Measurements from ENCODE around the gene MFSD2A.
"Not testable (repeated sequence)": the region's sequence is repeated elsewhere in the genome, so short reads cannot be mapped to it uniquely, and the experiment has no call there.

The MFSD2A gene

GRCh38 chr1:39940980-39941871 lies 13.7 kb upstream of the MFSD2A start:
- in situ Hi-C loops (cut with HindIII; ENCODE audit: low sequenced_read_pairs): no loop called here

DNA sequence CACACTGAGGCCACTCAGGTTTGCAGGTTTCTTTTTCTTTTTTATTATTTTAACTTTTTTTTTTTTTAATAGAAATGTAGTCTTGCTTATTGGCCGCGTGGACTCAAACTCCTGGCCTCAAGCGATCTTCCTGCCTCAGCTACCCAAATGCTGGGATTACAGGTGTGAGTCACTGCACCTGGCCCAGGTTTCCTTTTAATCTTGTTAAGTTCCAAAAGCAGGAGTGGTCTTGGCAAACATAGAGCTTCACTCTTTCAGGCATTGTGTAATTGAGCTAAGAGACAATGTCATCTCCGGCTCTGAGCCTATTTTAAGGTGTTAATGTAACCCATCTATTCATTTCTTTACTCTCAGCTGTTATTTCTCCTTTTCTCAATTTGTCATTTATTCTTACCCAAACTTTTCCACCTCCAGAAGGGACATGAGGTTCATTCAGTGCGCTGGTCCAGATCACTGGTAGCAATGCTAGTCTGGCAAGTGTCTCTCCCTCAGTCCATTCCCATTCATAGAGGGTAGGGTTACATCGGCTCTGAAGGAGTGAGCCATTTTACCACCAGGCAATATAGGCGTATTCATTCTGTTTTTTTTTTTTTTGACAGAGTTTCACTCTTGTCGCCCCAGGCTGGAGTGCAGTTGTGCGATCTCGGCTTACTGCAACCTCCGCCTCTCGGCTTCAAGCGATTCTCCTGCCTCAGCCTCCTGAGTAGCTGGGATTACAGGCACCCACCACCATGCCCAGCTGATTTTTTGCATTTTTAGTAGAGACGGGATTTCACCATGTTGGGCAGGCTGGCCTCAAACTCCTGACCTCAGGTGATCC lies 11.3 kb upstream of the MFSD2A start:
- in situ Hi-C loops (cut with HindIII; ENCODE audit: low sequenced_read_pairs): no loop called here

GRCh38 chr1:39944410-39945112 lies 10.4 kb upstream of the MFSD2A start:
- in situ Hi-C loops (cut with HindIII; ENCODE audit: low sequenced_read_pairs): no loop called here

GRCh38 chr1:39946216-39946615 lies 8.7 kb upstream of the MFSD2A start:
- in situ Hi-C loops (cut with HindIII; ENCODE audit: low sequenced_read_pairs): no loop called here

GRCh38 chr1:39947260-39947659 lies 7.7 kb upstream of the MFSD2A start:
- in situ Hi-C loops (cut with HindIII; ENCODE audit: low sequenced_read_pairs): no loop called here

GRCh38 chr1:39949891-39950290 lies 5.1 kb upstream of the MFSD2A start:
- in situ Hi-C loops (cut with HindIII; ENCODE audit: low sequenced_read_pairs): no loop called here

- in situ Hi-C loops (cut with HindIII; ENCODE audit: low sequenced_read_pairs): no loop called here
These were observed 3.0 kb upstream of the MFSD2A start for GRCh38 chr1:39951926-39952325.

DNA sequence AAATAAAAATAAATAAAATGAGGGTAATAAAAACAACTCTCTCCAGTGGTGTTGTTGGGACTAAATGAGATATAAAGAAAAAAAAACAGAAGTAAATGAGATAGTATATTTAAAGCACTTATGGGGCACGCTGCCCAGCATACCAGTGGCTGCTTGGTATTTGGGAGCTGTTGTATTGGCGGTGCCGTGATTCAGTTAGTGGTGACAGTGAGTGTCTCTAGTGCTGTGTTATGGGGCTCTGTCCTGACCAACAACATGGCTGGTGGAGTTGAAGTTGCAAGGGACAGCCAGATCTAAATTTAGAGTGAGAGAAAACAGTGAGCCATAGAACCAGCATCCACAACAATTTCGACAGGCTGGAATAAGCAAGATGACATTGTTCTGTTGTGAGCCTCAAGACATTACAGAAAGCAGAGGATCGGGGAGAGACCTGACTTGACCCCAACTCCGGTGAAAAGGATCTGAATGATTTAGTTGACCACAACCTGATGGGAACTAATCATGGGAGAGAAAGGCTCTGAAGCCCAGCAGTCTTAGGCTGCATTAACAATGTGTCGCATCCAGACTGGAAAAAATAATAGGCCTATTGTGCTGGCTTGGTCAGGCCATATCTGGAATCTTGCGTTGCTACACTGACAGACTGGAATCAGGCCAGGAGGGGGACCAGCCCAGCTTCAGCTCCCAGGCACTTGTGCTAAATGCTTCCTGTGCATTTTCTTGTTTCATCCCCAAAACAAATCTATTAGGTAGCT lies 2.4 kb upstream of the MFSD2A start:
- in situ Hi-C loops (cut with HindIII; ENCODE audit: low sequenced_read_pairs): no loop called here

- in situ Hi-C loops (cut with HindIII; ENCODE audit: low sequenced_read_pairs): no loop called here
These were observed 548 bp upstream of the MFSD2A start for GRCh38 chr1:39954324-39954869.

GRCh38 chr1:39955547-39956539 lies 898 bp downstream of the MFSD2A start:
- in situ Hi-C loops (cut with HindIII; ENCODE audit: low sequenced_read_pairs): no loop called here

GRCh38 chr1:39957299-39958015 lies 2.5 kb downstream of the MFSD2A start:
- in situ Hi-C loops (cut with HindIII; ENCODE audit: low sequenced_read_pairs): no loop called here

- in situ Hi-C loops (cut with HindIII; ENCODE audit: low sequenced_read_pairs): no loop called here
These were observed 3.7 kb downstream of the MFSD2A start for GRCh38 chr1:39958403-39959200.

GRCh38 chr1:39959651-39960333 lies 4.8 kb downstream of the MFSD2A start:
- in situ Hi-C loops (cut with HindIII; ENCODE audit: low sequenced_read_pairs): no loop called here

DNA sequence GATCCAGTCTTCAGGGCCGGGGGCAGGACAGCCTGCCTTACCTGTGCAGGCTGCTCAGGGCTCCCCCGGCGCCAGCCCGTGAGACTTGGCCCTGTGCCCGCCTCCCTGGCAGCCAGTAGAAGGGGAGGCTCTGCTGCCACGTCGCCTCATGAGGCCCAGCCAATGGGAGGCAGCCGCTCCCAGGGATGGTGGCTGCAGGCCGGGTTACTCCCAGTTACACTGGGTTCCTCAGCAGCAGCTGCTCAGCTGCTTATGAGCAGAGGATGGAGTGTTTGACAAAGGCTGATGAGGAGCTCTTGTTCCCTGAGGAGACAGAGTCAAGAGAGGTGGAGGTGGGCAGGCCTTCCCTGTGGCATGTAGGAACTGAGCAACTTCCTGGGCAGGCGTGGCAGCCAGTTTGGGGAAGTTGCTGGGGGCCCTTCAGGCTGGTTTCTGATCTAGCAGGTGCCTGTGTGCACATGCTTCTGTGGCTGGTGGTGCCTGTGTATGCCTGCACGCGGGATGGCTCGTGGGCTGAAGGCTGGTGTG lies 5.5 kb downstream of the MFSD2A start:
- in situ Hi-C loops (cut with HindIII; ENCODE audit: low sequenced_read_pairs): no loop called here

- in situ Hi-C loops (cut with HindIII; ENCODE audit: low sequenced_read_pairs): no loop called here
These were observed 7.5 kb downstream of the MFSD2A start for GRCh38 chr1:39962450-39962825.

DNA sequence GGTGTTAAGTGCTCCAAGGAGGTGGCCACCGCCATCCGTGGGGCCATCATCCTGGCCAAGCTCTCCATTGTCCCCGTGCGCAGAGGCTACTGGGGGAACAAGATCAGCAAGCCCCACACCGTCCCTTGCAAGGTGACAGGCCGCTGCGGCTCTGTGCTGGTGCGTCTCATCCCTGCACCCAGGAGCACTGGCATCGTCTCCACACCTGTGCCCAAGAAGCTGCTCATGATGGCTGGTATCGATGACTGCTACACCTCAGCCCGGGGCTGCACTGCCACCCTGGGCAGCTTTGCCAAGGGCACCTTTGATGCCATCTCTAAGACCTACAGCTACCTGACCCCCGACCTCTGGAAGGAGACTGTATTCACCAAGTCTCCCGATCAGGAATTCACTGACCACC lies 8.0 kb downstream of the MFSD2A start:
- in situ Hi-C loops (cut with HindIII; ENCODE audit: low sequenced_read_pairs): not testable (repeated sequence)

DNA sequence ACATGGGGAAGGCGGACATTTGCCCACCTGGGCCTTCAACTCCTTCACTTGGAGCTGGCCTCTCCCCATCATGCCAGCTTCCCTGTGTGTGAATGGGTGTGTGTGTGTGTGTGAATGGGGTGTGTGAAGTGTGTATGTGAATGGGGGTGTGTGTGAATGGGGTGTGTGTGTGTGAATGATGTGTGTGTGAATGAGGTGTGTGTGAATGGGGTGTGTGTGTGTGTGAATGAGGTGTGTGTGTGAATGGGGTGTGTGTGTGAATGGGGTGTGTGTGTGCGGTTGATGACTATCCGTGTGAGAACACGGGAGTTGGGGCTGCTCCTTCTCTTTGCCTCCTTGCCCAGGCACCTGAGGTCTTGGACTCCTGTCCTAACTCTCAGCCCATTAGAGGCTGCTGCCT lies 9.6 kb downstream of the MFSD2A start:
- in situ Hi-C loops (cut with HindIII; ENCODE audit: low sequenced_read_pairs): no loop called here
